ENCODE data around the gene HOXC9.

The HOXC9 gene

DNA sequence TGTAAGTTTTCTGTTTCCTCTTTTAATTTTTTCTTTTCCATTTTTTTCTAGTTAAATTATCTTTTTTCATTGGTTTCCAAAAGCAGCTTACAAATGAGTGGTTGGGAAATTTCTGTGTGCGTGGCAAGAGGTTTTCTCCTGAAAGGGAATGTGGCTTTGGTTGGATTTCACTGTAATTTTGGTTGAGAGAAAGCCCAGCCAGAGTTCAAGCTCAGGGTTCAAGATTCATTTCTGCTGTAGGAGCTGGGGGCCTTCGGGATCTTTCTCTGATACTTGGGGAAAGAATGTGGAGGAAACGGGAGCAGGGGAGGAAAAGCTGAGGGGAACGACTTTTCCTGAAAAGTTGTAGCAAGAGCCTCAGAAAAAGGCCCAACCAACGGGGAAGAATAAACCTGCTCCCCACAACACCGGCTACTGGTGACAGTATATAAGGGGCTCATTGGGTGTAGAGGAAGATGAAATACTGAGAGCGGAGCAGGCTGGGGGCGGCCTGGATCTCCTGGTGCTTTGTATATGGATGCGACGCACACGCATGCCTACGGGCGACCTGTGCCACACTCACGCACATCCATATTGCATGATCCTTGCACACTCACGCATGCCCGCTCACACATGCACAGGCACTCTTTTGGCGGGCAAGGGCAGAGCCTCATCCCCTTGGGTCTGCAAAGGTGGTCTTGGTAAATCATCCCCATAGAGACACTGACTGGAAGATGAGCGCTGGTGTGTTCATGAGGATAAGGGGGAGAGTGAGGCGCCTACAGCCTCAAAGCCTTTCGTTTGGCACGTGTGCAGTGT, 13.1 kb upstream of the HOXC9 start:
- no peak for DNase-seq

DNA sequence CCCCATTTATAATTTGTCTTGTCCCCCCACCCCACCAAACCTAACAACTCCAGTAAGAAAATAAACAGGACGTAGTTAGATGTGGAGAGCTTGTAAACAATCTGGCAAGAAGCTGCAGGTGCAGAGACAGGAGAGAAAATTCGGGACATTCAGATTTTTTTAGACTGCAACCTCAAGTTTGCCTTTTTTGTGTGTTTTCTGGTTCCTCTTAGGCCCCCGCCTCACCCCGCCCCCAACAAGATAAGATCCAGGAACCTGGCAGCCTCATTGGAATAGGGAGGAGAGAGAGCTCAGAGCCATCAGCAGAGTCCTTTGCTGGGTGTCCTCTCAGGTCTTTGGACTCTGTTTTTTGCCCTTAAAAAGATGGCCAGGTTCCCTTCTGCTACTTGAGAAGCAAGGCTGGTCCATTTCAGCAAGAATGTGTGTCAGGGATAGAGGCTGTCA, 12.2 kb upstream of the HOXC9 start:
- no peak for DNase-seq

- no peak for DNase-seq
These were observed 11.3 kb upstream of the HOXC9 start for GRCh38 chr12:53988541-53989226.

- no peak for DNase-seq
These were observed 10.5 kb upstream of the HOXC9 start for GRCh38 chr12:53989227-53990113.

GRCh38 chr12:53990311-53991076, 9.5 kb upstream of the HOXC9 start:
- DNase-seq: peak; percentile 81

- no peak for DNase-seq
These were observed 8.9 kb upstream of the HOXC9 start for GRCh38 chr12:53991077-53991460.

DNA sequence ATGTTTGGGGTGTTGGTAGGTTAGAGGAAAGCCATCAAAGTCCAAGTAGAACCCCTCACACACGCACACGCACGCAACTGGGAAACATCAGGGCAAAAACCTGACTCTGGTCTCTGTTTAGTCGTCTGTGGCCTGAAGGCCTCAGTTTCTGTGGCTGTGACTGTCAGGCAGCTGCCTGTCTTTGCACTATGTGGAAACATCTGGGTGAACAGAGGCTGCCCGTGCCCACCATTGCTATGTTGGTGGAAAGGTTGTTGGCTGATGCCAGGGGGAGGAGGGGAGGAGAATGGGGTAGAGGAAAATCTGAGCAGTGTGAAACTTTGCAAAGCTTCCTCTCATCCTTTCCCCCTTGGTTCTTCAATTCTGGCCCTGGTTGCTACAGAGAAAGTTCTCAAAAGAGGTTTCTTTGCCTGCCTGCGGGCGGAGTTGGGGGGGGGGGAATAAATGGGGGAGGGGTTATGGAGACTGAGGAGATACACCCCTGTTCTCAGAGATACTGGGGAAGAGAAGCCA, 7.5 kb upstream of the HOXC9 start:
- DNase-seq: no peak

GRCh38 chr12:53993162-53994008, 6.6 kb upstream of the HOXC9 start:
- no peak for DNase-seq

- DNase-seq: no peak
These were observed 6.0 kb upstream of the HOXC9 start for GRCh38 chr12:53994009-53994263.

DNA sequence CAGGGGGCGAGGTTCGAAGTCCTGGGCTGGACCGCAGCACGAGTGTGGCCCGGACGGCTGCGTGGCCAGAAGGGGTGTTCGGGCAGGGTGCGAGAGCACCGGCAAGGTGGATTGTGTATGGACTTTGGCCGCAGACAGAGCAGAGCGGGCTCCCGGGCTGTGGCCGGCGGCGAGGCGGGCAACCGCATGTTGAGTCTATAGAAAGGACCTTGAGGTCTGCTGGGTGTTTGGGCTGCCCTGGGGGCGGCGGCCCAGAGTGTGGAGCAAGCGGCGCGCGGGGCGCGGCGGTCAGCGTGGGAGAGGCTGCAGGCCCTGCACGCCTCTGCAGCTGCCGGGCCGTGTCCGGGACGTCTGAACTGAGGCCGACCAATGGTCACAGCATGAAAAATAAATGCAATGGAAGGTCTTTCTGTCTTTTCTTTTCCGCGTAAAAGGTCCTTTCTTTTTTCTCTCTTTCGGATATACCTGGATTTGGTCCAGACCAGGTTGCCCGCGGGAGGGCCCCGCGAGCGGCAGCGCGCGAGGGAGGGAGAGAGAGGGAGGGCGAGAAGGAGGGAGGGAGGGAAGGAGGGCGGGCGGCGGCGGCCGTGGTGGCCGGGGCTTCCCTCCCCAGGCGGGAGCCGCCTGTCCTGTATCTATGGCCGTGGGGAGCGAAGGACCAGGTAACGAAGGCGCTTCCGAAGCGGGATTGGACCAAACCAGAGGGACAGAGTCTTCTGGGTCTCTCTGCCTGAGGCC, 5.5 kb upstream of the HOXC9 start:
- peak; percentile 93 for DNase-seq

DNA sequence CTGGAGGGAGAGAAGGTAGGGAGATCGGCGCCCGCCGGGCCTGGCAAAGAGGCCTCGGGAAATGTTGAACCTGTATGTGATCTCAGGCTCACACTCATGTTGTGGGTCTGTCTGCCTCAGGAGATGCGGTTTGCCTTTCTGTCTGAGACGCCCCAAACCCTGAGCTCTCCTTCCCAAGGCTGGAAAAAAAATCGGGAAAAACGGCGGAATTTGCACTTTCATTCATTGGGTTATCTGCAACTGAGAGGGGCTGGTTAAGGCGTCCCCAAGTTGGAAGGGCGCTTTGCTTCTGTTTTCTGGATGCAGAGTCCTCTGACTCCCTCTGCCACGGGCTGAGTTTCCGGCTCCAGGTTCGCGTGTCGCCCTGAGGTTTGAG, 5.0 kb upstream of the HOXC9 start:
- no peak for DNase-seq

GRCh38 chr12:53995378-53996239, 4.4 kb upstream of the HOXC9 start:
- DNase-seq: peak; percentile 86

DNA sequence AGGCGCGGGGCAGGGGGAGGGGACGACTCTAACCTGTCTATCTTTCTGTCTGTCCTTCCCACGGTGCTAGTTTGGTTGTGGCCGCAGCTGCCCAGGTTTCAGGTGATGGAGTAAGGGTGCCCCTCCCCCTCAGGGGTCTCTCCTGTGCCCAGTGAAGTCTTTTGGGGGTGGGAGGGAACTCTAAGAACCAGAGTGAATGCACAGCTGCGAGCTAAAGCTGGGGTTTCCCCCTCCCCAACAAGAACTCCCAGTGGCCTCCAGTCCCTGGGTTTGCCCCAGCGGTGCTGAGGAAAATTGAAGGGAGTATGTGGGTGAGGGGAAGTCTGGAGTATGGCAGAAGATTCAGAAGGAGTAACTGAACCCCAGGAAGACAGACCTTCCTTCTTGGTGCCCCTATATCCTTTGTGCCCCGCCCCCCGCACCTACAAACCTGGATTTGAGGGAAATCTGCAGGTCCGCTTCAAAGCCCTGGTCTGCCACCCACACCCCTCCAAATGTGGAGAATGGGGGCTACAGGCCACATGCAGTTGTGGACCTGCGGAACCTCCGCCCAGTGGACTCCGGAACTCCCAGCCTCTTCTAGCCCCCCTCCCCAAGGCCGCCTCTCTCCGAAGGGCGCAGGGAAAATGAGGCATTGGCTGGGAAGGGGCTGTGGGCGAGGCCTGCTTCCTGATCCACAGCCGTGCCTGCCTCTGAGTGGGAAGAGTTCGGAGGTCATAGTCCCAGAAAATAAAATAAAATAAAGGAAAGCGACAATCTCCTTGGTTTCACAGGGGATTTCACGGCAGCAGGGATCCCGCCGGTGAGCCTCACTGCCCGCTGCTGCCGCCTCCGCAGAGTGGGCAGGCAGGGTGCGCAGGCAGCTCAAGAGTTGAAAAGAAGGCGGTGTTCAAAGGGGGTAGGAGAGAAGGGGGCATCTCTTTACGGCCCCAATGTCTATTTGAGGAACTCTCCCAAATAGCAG, 3.4 kb upstream of the HOXC9 start:
- DNase-seq: no peak

- no peak for DNase-seq
These were observed 2.5 kb upstream of the HOXC9 start for GRCh38 chr12:53997204-53998109.

DNA sequence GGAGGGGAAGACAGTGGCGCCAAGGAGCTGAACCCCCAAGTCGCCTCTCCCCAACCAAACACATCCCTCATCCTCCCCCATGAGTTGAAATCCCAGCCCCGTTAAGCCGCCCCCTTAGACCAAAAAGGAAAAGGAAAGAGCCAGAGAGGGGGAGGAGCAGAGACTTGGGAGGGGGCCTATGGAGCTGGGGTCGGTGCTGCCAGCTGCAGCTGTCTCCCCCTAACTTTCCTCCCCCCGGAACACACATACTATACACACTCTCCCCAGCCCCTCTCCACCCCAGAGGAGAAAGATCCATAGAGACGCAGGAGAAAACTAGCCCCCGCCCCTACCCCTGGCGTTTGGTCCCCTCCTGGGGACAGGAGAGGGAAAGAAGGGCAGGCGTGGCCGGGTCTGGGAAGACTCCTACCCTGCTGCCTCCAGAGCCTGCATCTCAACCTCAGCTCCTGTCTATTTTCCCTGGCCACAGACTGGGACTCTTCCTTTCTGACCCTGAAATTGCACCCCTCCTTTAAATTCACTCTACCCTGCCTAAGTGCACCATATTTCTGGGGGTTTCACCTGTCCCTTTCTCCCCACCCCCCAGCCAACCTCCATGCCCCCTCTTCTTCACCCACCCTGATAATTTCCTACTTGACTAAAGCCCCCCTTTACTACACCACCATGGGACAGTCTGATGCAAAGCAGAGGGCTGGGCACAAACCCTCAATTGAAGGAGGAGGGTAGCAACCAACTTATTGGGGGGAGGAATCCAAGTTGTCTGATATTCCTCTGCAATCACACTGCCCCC, 1.7 kb upstream of the HOXC9 start:
- DNase-seq: no peak

DNA sequence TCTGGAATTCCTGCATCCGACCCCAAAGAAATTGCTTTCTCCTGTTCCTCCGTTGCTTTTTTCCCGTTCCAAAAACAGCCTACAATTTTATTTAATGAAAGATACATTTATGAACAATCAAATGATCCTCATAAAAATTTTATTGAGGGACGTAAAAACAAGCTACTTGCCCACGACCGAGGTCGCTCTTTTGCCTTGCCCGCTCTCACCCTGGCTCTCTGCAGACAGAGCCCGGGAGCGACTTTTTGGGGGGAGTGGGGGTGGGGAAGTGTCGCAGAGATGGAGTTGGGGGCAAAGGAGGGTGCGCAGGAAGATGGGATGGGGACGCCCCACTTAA, 1.1 kb upstream of the HOXC9 start:
- no peak for DNase-seq
